Measurements from ENCODE around the gene FRAS1.
A peak's percentile ranks its signal among the peaks of the same experiment; 100 is the strongest.

The FRAS1 gene

DNA sequence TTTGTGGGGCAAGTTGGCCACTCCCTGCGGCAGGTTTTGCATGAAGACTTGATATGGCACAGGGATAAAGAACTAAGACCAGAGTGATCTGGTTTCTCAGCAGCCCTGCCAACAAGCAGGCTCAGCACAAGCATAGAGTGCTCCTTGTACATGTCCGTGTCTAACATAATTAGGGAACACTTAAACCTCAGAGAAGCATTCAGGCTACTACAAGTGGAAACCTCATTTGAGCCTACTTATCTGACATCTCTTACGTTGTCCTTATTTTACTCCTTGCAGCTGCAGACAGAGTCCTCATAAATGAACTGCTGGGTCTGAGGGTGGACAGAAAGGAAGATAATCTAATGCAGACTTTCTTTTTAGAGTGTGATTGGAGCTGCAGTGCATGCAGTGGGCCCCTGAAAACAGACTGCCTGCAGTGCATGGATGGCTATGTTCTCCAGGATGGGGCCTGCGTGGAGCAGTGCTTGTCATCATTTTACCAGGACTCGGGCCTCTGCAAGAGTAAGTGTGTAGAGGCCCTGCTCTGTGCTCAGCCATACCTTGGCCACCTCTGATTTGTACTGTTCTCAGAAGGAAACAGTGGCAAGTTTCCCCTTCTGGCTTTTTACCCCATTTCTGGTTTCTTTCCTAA lies 315.3 kb downstream of the FRAS1 start:
- no peak for DNase-seq

DNA sequence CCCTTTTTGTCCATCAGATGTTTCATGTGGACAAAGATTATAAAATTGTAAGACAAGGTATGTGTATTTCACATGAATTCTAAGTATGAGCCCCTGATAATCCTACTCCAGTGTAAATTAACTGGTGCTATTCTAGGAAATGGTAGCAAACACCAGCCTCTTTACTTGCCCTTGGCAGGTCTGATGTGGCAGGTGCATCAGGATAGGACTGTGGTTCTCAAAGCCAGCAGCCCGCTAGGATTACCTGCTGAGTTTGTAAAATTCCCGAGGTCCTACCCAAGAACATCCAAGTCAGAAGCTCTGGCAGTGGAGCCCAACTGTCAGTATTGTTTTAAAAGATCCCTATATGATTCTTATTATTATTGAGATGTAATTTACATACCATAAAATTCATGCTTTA lies 320.4 kb downstream of the FRAS1 start:
- DNase-seq = no peak

DNA sequence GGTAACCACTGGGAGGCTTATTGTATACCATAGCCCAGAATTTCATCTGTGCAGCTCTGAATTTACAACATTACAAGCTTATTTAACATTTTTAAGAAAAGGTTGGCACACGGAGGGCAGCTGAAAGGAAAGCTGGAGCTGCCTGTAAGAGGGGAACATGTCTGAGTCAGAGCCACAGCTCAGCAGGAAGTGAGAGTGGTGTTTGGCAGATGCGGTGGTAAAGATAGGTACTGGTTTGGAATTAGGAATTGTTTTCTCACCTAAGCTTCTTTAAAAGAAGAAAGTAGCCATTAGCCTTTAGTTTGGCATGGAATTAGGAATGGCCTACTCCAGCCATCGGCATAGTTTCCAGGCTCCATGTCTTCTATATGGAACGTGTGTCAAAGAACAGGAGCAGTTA lies 321.9 kb downstream of the FRAS1 start:
- no peak for DNase-seq

DNA sequence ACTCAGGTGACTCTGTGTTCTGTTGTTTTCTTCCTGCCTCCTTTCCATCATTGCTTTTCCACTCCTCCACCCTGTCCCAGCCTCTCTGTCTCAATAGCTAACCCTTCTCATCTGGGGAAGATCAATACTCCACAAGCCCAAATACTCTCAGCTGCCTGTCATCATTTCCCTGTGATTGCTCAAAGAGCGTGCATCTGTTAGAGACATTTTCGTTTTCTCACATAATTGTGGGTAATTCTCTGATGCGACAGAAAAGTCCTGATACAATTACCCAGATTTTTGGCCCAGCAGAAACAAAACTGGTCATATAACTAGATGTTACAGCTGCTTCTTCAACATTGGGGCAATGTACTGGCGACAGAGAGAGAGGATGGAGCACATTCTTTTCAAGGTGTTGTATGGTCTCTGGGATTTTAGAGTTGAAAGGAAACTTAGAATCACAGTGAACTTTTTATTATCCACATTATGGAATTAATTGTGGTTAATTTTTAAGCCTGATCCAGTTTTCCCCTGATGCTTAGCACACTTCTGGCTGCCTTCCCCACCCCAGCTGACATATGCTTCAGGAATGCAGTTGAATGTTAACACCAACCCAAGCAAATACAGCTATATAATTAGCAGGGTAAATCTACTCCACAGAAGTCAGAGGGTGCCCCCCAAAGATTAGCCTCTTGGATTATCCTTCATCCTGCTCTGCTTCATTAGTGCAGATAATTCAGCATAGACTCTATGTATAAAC lies 323.0 kb downstream of the FRAS1 start:
- peak; percentile 54 for DNase-seq

DNA sequence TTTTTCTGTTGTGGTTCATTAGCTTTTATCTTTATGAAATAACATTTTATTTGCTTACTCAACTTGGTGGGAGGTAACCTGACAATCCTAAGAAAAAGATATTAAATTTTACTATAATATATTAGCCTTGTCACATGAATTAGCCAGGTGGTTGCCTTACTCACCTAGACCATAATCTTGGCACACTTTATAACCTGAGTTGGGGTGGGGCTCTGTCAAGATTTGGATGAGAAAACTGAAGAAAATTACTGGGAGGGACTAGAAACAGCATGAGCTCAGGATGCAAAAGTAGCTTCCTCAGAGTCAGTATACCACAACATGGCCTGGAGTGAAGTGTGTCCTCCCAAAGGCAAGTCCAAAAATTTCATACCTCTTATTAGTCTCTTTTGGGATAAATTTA lies 329.6 kb downstream of the FRAS1 start:
- no peak for DNase-seq

DNA sequence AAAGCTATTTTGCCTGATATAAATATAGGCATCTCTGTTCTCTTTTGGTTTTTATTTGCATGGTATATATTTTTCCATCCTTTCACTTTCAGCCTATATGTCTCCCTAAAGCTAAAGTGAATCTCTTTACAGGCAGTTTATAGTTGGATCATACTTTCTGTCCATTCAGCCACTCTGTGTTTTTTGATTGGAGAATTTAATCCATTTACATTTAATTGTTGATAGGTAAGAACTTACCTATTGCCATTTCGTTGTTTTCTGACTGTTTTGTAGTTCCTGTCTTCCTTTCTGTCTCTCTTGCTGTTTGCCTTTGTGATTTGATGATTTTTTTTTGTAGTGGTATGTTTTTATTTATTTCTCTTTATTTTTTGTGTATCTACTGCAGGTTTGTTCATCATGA lies 338.5 kb downstream of the FRAS1 start:
- no peak for DNase-seq

DNA sequence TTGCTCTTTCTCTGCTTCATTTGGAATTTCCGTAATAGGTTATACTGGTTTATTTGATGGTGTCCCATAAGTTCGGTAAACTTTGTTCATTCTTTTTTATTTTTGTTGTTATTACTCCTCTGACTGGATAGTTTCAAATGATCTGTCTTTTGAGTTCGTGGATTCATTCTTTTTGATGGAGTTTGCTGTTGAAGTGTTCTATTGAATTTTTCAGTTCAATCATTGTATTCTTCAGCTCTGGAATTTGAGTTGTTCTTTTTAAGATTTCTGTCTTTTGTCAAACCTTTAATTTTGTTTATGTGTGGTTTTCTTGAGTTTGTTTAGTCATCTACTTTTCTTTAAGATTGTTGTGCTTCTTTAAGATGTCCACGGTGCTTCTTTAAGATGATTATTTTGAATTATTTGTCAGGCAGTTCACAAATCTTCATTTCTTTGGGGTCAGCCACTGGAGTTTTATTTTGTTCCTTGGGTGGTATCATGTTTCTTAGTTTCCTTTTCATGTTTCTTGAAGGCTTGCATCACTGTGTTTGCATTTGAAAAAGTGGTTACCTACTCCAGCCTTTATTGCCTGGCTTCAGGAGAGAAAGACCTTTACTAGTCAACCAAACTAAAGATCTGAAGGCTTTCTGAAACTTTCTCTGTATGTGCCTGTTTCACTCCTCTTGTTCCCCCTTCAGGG lies 339.6 kb downstream of the FRAS1 start:
- no peak for DNase-seq

DNA sequence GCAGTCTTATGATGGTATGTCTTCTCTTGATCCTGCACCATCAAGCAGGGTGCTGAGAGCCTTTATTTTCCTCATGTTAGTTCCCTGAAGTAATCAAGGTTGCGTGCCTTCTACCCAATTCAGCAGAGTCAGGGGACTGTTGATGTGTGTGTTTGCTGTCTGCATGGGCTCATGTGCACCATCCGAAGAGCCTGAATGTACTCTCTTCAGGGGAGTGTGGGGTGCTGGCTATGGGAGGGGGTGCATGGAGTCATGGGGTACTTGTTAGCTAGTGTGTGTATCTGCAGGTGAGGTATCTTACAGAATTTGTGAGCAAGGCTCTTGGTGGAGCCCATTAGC lies 340.1 kb downstream of the FRAS1 start:
- no peak for DNase-seq

DNA sequence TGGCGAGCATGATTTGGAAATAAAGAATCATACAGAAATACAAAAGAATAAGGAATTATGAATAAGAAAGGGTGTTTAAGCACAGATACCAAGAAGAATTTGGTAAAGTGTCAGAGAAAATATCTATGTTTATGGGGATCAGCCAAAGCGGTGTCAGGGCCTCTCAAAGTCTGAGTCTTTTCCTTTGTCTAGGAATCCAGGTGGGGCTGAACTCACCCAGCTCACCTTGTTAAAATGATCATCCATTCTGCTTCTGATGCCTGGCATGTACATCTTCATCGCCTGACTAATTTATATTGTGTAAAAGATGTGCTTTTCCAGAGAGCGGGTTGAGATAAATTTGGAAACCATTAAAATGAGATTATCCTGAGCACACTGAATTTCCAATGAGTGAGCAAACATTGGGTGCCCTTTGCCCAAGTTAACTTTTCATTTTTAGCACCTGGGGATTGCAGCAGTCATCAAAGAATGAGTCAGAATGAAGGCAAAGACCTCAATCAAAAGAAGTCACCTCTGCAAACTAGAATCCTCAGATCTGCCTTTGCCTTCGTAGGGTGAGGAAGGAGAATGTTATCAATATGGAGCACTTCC lies 352.6 kb downstream of the FRAS1 start:
- DNase-seq = no peak

DNA sequence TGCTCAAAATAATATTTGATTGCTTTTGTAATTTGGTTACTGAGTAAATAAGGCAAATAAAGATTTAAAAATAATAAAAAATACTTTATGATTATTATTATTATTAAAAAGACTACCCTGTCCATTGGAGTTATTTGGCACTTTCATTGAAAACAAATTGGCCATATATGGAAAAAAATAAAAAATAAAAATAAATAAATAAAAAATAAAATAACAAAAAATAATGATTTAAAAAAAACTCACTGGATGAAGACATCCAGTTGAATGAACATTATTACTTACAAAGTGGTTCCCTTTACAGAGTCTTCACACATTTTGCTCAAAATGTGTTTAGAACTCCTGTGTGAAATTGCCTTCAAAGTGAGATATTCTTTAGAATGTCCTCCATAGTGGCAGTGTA lies 353.1 kb downstream of the FRAS1 start:
- no peak for DNase-seq

DNA sequence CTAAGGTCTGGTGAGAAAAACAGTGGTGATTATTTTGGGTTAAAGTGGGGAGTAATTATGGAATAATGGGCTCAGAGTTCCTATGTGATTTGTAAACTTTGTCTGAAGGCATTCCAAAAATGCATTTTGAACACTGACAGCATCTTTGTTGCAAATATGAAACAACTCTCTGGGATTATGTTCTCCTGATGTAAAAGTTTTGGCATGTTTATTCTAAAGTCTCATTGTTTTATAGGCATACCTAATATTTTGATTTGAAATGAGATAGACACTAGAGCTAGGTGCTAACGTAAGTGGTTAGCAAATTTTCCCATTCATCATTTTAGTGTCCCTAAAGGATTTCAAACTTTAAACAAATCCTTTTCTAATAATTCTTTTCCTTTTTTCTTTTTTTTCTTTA lies 353.6 kb downstream of the FRAS1 start:
- peak; percentile 27 for DNase-seq

DNA sequence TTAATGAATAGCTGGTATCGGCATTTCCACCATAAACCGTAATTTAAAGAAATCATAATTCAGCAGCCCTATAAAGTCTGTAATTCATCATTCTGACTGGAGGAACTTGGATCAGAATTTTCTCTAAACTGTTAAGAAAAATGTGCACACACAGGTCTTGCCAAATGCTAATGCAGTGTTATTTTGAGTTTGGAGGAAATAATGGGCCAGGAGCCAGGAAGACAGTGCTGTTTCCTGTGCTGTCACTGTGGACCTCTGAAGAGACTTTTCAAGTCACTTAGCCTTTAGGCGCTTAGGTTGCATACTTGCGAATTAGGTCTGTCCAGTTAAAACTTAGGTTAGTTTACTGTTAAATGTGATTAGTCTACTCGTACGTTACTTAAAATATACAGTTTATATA lies 357.0 kb downstream of the FRAS1 start:
- peak; percentile 10 for DNase-seq

DNA sequence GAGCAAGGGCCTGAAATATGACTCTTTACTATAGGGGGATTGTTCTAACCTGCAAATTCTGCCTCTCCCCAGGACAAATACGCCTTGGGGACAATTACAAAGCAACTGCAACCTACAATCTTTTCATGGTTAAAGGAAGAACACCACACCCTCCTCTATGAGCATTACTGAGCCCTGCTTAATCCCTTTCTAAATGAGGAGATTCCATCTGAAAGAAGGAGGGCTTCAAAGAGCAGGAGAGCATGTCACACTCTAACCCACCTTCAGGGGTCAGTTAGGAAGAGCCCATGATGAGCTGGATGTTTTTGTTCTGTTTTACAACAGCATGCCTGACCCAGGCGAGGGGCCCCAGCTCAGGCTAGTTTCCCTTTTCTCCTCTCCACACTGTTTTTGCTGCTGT lies 360.5 kb downstream of the FRAS1 start:
- no peak for DNase-seq

DNA sequence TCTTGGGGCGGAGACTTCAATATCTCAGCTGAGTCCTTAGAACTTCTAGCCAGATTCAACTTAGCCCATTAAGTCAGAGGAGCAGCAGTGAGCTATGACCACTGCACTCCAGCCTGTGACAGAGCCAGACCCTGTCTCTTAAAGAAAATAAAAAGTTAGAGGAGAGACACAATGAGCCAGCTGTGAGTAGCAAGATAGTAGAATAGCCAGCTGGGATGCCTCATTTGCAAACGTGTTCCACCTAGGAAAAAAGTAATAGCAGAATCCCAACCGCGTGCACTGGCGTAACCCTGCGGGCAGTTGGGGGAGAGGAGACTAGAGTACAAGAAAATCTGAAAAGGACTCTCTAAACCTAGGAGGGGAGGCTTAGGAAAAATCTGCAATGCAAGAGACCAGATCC lies 361.3 kb downstream of the FRAS1 start:
- DNase-seq = no peak

DNA sequence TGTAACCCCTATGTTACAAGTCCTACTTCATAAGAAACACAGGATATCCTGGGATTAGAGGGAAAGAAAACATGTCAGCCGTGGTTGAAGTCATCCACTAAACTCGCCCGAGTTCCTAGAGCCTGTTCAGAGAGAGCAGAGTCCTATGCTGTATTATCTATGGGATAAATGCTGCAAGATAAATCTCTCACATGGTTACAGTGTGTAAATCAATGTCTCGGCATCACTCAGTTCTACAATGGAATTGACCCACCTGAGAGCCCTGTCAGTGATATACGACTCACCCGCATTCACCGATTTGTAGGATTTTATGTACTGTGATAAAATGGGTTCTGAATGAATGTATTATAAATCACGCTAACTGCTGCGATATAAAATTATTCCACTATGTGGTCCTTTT lies 366.7 kb downstream of the FRAS1 start:
- DNase-seq = no peak

DNA sequence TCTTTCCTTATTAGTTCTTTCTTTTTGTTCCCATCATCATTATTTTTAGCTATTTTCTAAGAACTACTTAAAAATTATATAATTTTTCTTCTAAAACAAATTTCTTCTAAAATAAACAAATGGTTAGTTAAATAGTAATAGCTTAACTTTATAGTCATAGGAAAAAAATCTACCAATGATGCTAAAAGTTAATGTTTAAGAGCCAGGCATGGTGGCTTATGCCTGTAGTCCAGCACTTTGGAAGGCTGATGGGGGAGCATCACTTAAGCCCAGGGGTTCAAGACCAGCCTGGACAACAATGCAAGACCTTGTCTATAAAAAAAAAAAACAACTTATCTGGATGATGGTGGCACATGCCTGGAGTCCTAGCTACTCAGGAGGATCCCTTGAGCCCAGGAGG lies 367.3 kb downstream of the FRAS1 start:
- no peak for DNase-seq

DNA sequence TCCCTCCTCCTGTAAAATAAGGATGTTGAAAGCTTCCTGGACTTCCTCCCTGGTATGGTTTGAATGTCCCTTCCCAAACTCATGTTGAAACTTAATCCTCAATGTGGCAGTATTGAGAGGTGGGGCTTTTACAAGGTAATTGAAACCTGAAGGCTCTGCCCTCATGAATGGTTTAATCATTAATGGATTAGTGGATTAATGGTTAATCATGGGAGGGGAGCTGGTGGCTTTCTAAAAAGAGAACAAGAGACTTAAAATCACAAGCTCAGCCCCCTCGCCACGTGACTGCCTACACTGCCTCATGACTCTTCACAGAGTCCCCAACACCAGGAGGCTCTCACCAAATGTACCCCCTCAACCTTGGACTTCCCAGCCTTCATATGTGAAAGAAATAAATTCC lies 369.8 kb downstream of the FRAS1 start:
- no peak for DNase-seq

DNA sequence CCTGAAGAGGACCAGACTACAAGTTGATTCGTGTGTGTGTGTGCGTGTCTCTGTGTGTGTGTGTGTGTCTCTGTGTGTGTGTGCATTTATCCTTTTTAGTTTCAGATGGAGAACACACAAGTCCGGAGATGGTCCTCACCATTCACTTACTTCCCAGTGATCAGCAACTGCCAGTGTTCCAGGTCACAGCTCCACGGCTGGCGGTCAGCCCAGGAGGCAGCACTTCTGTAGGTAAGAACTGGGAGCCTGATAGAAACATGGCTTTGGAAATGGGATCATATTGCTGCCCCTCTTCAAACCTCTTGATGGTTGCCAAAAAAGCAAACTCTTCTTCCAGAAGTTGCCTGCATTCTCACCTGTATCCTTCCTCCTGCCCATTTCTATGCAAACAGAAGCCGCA lies 371.9 kb downstream of the FRAS1 start:
- DNase-seq = no peak

DNA sequence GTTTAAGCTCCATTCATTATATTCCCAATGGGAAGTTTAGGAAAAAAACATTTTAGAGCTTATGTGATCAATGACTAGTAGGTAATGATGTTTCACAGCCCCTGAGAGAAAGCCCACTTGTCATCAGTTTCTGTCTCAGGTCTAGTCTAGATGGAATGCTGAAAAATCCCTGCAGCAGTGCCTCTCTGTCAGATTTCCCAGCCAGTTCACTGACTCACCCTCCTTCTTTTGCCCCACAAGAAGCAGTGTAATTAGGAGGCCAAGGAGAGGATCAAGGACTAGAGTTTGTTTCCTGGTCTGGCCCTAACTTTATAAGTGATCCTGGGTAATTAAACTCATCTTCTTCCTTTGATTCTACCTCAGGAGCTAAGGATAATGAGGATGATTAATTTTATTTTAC lies 375.8 kb downstream of the FRAS1 start:
- DNase-seq = peak; percentile 53

DNA sequence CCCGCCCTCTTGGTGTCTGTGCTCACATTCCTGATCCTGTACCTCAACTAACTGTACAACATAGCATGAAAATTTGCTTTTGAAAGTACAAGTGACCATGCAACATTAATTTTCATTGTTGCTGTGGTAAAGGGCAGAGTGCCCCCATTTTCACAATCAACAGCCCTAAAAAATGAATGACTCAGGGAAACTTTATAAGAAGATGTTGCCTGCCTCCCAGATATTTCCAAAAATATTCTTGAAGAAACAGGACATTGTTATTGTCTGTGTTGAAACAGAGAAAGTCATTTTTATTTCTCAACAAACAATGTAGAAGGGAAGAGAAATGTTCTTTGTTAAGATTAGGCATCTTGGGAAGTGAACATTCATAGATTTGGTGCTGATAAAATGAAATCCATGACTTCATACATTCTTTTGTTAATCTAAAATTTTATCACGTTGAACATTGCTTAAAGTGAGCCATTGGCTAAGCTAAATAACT lies 380.5 kb downstream of the FRAS1 start:
- DNase-seq = no peak

DNA sequence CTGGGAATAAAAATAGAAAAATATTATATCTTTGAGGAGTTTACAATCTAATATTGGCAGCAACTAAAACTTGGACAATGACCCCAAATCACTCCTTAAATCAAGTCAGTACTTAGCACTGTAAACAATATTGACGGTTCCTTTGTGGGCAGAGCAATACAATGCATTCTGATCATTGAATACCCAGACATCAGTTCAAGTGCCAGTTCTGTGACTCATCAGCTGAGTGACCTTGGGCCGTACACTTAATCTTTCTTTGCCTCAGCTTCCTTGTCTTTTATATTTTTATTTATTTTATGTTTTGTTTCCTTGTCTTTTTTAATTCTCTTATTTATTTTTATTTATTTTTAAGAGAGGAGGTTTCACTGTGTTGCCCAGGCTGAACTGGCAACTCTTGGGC lies 382.2 kb downstream of the FRAS1 start:
- DNase-seq = peak; percentile 1

DNA sequence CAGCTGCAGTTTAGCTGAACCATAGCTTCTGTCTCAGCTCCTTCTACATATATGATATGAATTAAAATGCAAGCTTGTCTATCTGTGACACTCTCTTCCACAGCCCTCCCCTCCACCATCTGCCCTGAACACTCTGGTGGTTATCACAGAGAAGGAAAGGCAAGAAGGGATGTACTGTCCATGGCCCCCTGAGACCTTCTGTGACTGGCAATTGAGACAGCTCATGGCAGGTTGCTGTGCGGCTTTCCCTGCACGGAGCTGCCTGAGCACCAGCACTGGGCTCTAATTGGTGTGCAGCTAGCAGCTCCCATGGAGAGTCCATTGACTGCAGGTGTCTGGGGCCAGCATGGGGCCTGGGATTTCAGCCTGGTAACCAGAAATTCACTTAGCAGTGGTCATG lies 384.6 kb downstream of the FRAS1 start:
- no peak for DNase-seq

DNA sequence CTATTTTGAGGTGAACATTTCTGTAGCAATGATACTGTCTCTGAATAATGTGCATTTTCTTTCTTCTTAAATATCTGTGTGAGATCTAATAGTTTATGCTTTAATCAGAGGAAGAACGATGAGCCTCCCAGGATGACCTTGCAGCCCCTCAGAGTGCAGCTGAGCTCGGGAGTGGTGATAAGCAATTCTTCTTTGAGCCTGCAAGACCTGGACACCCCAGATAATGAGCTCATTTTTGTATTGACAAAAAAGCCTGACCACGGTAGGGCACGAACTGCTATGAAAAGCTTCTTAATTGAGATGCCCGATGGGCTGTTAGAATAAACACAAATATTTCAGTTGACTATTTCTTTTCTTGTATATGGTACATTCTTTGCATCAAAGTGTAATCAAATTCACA lies 389.5 kb downstream of the FRAS1 start:
- no peak for DNase-seq

DNA sequence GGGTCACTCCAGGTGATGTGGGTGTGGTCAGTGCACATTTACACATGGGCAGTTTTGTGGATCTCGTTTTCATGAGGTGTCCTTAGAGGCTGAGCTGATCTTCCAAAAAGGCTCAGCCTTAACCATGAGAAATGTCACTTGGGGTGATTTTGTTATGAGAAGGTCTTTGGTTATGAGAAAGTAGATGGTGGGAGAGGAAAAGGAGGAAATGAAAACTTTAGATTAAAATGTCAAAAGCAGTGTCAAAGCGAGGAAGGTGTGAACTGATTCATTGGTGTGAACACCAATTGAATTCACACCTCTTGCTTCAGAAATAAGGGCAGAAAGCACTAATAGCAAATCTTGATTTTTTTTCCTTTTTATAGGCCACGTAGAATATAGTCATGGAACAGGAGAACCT lies 394.3 kb downstream of the FRAS1 start:
- no peak for DNase-seq

Data from fibroblast of skin of back (primary cell).